ENCODE data around the gene AGMO. TPM values are rescaled to one million over a fixed set of nuclear protein-coding genes. Genes with fewer than 3 reads are reported as not detected.

Gene AGMO
- total and polyA plus RNA-seq, 2 donors (not counting 1 experiment from before 2014, with no cell fraction given) = not detected

DNA sequence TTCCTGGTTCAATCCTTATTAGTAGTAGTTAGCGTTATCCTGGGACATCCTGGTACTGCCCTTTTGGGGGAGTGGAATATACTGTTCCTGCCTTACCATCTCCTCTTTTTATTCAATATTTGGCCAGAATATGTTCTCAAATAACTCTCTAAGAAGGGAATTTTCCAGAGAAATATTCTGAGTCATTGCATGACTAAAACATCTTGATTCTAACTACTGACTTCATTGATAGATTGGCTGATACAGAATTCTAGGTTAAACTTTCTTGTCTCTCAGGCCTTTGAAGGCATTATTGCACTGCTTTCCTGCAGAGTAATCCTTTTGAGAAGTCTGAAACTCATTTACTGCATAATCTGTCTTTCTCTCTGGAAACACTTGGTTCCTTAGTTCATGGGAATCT is 383.8 kb downstream of the AGMO start:
- Histone ChIP-seq H4K20me1 (ENCODE audit: control insufficient read depth, insufficient read depth, low read length, poor library complexity, severe bottlenecking) (no peaks in the 10 kb centered on the region), H3K27ac (ENCODE audit: low read length in 2 of 2) (no peak overlapping the region), H3K79me2 (ENCODE audit: control insufficient read depth, insufficient read depth, low read length) (no peaks in the 10 kb centered on the region), H3K36me3 (replicated peaks in 1 of 2; ENCODE audit: control extremely low read depth in 1 of 2, control insufficient read depth in 1 of 2, extremely low read depth in 1 of 2, insufficient read depth in 2 of 2, low read length in 1 of 2) (no peaks in the 10 kb centered on the region), H3K4me2 (replicated peaks; ENCODE audit: low read depth, low read length, poor library complexity, severe bottlenecking) (no peak overlapping the region), H2AFZ (ENCODE audit: insufficient read depth, low read depth, low read length, poor library complexity, severe bottlenecking) (no peak overlapping the region), H3K9me3 (ENCODE audit: control extremely low read depth in 1 of 3, control insufficient read depth in 2 of 3, insufficient read depth in 1 of 3, low read length in 2 of 3) (peaks cover 0 to 2% (median 0%) of the 10 kb centered on the region in 3 donors), H3K9ac (ENCODE audit: low read length) (no peak overlapping the region), H3K4me1 (ENCODE audit: control insufficient read depth in 2 of 2, insufficient read depth in 2 of 2, low read length in 2 of 2) (no peaks in the 10 kb centered on the region), H3K4me3 (ENCODE audit: control extremely low read depth in 1 of 5, extremely low read depth in 1 of 5, insufficient read depth in 1 of 5, low read depth in 2 of 5, low read length in 4 of 5) (no peak overlapping the region), H3K27me3 (replicated peaks in 1 of 4; ENCODE audit: control extremely low read depth in 1 of 4, control insufficient read depth in 3 of 4, insufficient read depth in 4 of 4, low read length in 3 of 4) (no peaks in the 10 kb centered on the region)
- Mint-ChIP-seq H3K4me1 (no peaks in the 10 kb centered on the region), H3K4me3 (no peak overlapping the region), H3K9me3 (ENCODE audit: insufficient read depth) (peaks cover 2% of the 10 kb centered on the region), H3K27me3 (no peaks in the 10 kb centered on the region), H3K27ac (no peak overlapping the region)
- WGBS (ENCODE audit: insufficient coverage) = no CpG with 5 or more reads among the region's 1 CpG
- TF ChIP-seq EZH2 (IDR thresholded peaks at IDR 0.05; ENCODE audit: borderline replicate concordance, insufficient read depth, low read depth, low read length, poor library complexity, severe bottlenecking) = no peak
- TF ChIP-seq, protein P1, sequence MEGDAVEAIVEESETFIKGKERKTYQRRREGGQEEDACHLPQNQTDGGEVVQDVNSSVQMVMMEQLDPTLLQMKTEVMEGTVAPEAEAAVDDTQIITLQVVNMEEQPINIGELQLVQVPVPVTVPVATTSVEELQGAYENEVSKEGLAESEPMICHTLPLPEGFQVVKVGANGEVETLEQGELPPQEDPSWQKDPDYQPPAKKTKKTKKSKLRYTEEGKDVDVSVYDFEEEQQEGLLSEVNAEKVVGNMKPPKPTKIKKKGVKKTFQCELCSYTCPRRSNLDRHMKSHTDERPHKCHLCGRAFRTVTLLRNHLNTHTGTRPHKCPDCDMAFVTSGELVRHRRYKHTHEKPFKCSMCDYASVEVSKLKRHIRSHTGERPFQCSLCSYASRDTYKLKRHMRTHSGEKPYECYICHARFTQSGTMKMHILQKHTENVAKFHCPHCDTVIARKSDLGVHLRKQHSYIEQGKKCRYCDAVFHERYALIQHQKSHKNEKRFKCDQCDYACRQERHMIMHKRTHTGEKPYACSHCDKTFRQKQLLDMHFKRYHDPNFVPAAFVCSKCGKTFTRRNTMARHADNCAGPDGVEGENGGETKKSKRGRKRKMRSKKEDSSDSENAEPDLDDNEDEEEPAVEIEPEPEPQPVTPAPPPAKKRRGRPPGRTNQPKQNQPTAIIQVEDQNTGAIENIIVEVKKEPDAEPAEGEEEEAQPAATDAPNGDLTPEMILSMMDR (IDR thresholded peaks at IDR 0.05) = no peak
- DNase-seq = no peak
- ChIA-PET CTCF (no interaction called here), POLR2A (no interaction called here)
- intact Hi-C loops (cut with micrococcal nuclease) = no loop called here
- no peak for ATAC-seq (ENCODE audit: low read depth)

DNA sequence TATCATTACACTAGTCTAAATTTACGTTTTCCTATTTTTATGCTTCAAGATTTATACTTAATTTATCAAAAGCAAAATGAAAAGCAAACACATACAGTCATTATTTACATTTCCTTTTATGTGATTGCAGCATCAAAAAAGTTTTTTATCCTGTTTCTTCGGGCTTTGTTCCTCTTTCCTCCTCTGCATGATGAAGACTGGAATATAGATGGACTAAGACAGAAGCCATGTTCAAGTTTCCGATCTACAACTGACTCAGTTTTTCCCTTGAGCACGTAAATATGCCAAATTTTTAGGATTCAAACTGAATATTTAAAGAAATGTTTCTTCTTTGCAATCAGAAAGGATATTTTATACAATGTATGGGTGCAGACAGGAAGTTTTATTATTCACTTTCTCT is 385.7 kb downstream of the AGMO start:
- no peaks in the 10 kb centered on the region for H4K20me1 ChIP-seq (ENCODE audit: control insufficient read depth, insufficient read depth, low read length, poor library complexity, severe bottlenecking)
- no CpG with 5 or more reads among the region's 4 CpGs for WGBS (ENCODE audit: insufficient coverage)
- intact Hi-C loops (cut with micrococcal nuclease) = no loop called here
- no peak overlapping the region for H3K4me2 ChIP-seq (replicated peaks; ENCODE audit: low read depth, low read length, poor library complexity, severe bottlenecking)
- H3K9me3 Mint-ChIP-seq (ENCODE audit: insufficient read depth) = peaks cover 2% of the 10 kb centered on the region
- peaks cover 0 to under 1% (median 0%) of the 10 kb centered on the region in 3 donors for H3K9me3 ChIP-seq (ENCODE audit: control extremely low read depth in 1 of 3, control insufficient read depth in 2 of 3, insufficient read depth in 1 of 3, low read length in 2 of 3)
- TF ChIP-seq EZH2 (IDR thresholded peaks at IDR 0.05; ENCODE audit: borderline replicate concordance, insufficient read depth, low read depth, low read length, poor library complexity, severe bottlenecking) = no peak
- TF ChIP-seq, protein P1 (IDR thresholded peaks at IDR 0.05) = no peak
- H3K36me3 ChIP-seq (replicated peaks in 1 of 2; ENCODE audit: control extremely low read depth in 1 of 2, control insufficient read depth in 1 of 2, extremely low read depth in 1 of 2, insufficient read depth in 2 of 2, low read length in 1 of 2) = no peaks in the 10 kb centered on the region
- H3K27me3 Mint-ChIP-seq = no peaks in the 10 kb centered on the region
- no peak overlapping the region for H3K4me3 Mint-ChIP-seq
- no peak overlapping the region for H3K27ac ChIP-seq (ENCODE audit: low read length in 2 of 2)
- ChIA-PET CTCF (no interaction called here), POLR2A (no interaction called here)
- no peak overlapping the region for H2AFZ ChIP-seq (ENCODE audit: insufficient read depth, low read depth, low read length, poor library complexity, severe bottlenecking)
- H3K9ac ChIP-seq (ENCODE audit: low read length) = no peak overlapping the region
- no peaks in the 10 kb centered on the region for H3K4me1 ChIP-seq (ENCODE audit: control insufficient read depth in 2 of 2, insufficient read depth in 2 of 2, low read length in 2 of 2)
- ATAC-seq (ENCODE audit: low read depth) (no peak), DNase-seq (no peak)
- H3K27me3 ChIP-seq (replicated peaks in 1 of 4; ENCODE audit: control extremely low read depth in 1 of 4, control insufficient read depth in 3 of 4, insufficient read depth in 4 of 4, low read length in 3 of 4) = no peaks in the 10 kb centered on the region
- no peaks in the 10 kb centered on the region for H3K79me2 ChIP-seq (ENCODE audit: control insufficient read depth, insufficient read depth, low read length)
- H3K4me1 Mint-ChIP-seq = no peaks in the 10 kb centered on the region
- H3K27ac Mint-ChIP-seq = no peak overlapping the region
- no peak overlapping the region for H3K4me3 ChIP-seq (ENCODE audit: control extremely low read depth in 1 of 5, extremely low read depth in 1 of 5, insufficient read depth in 1 of 5, low read depth in 2 of 5, low read length in 4 of 5)

Data from B cell (primary cell).